AG04450 (cell line): ENCODE measurements around the gene VPS41. TPM values are rescaled to one million over a fixed set of nuclear protein-coding genes. Genes with fewer than 3 reads are reported as not detected.
"Not testable (repeated sequence)": the region's sequence is repeated elsewhere in the genome, so short reads cannot be mapped to it uniquely, and the experiment has no call there.

Source experiments
- CTCF ChIA-PET: fragments of 300-600, 350-600 bp; formaldehyde crosslinking; extraction: SDS; loops from one replicate; lab custom pipeline; 2022; ENCODE audit warnings: antibody characterized with exemption, inconsistent platforms; lab: Charles Lee
- POLR2A ChIA-PET: fragments of 350-600 bp; formaldehyde crosslinking; extraction: SDS; loops from one replicate; lab custom pipeline; 2021; ENCODE audit warnings: antibody characterized with exemption, inconsistent platforms; lab: Yijun Ruan, JAX
- DNase-seq: peaks from one replicate; pipeline ENCODE4 v3.0.0-alpha.2; 2011; ENCODE audit warnings: low read depth, low spot score
- H3K27ac ChIP-seq: one replicate; pipeline ENCODE4 v1.5.1; 2012; ENCODE audit warnings: low read depth, low read length, control low read depth
- H3K27me3 ChIP-seq: one replicate; pipeline ENCODE4 v1.6.0; 2012; ENCODE audit warnings: low read length; ENCODE audit not compliant: control insufficient read depth, insufficient read depth
- H3K4me3 ChIP-seq: 2 replicates; pipeline ENCODE4 v1.5.1; 2011; ENCODE audit warnings: mild to moderate bottlenecking, low read depth, low read length, control low read depth
- H3K9me3 ChIP-seq: 2 replicates; pipeline ENCODE4 v1.5.1; 2012; ENCODE audit warnings: low read length; ENCODE audit not compliant: control insufficient read depth, insufficient read depth
- polyA plus RNA-seq: library from polyadenylated mRNA; depleted of rRNA; stranded (reverse); fragments of >200 nt; gene quantifications from 2 replicates; pipeline ENCODE4 v1.2.3, GENCODE V29; 2011
- TF ChIP-seq, protein P1 (sequence below): IDR thresholded peaks from 2 replicates; pipeline ENCODE4 v1.5.1; 2011; ENCODE audit warnings: low read depth, low read length, control low read depth, inconsistent platforms

The VPS41 gene
- polyA plus RNA-seq, 1 experiment, result 67.1 TPM

DNA sequence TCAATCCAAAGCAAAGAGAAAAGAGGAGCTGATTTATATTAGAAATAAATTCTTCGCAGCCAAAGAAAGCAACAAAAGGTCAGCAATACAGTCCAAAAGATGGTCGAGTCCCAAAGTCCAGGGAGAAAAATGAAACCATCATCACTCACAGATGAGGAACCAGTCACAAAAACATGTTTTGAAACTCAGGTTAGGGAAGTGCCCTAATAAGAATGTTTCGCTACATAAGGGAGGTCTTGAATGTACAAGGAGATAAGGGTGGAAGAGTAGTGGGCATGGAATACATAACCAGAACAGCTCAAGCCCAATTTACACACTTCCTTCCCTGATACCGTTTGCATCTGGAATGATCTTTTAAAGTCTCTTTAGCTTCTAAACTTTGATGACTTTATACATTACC lies 53.6 kb downstream of the VPS41 start:
- no peak overlapping the region for H3K4me3 ChIP-seq
- CTCF ChIA-PET, result interaction anchor here (0.7 to 1.7 kb wide), 2 partner anchors 462 to 486 kb away, joined by 3 to 4 read pairs; no protein-coding TSS in a partner anchor
- no peaks in the 10 kb centered on the region for H3K27me3 ChIP-seq
- TF ChIP-seq, protein P1, sequence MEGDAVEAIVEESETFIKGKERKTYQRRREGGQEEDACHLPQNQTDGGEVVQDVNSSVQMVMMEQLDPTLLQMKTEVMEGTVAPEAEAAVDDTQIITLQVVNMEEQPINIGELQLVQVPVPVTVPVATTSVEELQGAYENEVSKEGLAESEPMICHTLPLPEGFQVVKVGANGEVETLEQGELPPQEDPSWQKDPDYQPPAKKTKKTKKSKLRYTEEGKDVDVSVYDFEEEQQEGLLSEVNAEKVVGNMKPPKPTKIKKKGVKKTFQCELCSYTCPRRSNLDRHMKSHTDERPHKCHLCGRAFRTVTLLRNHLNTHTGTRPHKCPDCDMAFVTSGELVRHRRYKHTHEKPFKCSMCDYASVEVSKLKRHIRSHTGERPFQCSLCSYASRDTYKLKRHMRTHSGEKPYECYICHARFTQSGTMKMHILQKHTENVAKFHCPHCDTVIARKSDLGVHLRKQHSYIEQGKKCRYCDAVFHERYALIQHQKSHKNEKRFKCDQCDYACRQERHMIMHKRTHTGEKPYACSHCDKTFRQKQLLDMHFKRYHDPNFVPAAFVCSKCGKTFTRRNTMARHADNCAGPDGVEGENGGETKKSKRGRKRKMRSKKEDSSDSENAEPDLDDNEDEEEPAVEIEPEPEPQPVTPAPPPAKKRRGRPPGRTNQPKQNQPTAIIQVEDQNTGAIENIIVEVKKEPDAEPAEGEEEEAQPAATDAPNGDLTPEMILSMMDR, result no peak
- no peak overlapping the region for H3K27ac ChIP-seq
- POLR2A ChIA-PET, result no interaction called here
- DNase-seq, result no peak
- H3K9me3 ChIP-seq, result no peaks in the 10 kb centered on the region

DNA sequence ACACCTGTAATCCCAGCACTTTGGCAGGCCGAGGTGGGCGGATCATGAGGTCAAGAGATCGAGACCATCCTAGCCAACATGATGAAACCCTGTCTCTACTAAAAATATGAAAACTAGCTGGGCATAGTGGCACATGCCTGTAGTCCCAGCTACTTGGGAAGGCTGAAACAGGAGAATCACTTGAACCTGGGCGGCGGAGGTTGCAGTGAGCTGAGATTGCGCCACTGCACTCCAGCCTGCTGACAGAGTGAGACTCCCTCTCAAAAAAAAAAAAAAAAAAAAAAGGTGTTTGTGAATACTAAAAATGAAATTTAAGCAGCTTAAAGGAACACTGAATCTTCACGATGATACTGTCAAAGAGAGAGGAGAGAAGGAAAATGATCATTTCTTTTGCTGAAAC lies 54.0 kb downstream of the VPS41 start:
- H3K27ac ChIP-seq, H3K27me3 ChIP-seq, POLR2A ChIA-PET, H3K4me3 ChIP-seq, H3K9me3 ChIP-seq, DNase-seq: not testable (repeated sequence)
- CTCF ChIA-PET, result interaction anchor here (0.7 to 1.7 kb wide), 2 partner anchors 461 to 485 kb away, joined by 3 to 4 read pairs; no protein-coding TSS in a partner anchor

DNA sequence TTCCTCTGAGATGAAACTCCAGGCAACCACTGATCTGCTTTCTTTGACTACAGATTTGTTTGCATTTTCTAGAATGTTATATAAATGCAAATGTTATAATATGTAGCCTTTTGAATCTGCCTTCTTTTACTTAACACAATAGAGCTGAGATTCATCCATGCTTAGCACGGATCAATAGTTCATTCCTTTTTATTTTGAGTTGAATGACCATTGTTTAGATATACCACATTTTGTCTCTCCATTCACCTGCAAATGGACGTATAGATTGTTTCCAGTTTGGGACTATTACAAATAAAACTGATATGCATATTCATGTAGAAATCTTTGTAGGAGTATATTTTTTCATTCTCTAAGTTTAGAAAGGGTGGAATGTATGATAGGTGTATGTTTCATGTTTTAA lies 57.7 kb downstream of the VPS41 start:
- POLR2A ChIA-PET, result no interaction called here
- CTCF ChIA-PET, result no interaction called here
- H3K4me3 ChIP-seq, result no peak overlapping the region
- H3K27me3 ChIP-seq, result no peaks in the 10 kb centered on the region
- no peaks in the 10 kb centered on the region for H3K9me3 ChIP-seq
- DNase-seq, result no peak
- H3K27ac ChIP-seq, result no peak overlapping the region
- TF ChIP-seq, protein P1, result no peak

DNA sequence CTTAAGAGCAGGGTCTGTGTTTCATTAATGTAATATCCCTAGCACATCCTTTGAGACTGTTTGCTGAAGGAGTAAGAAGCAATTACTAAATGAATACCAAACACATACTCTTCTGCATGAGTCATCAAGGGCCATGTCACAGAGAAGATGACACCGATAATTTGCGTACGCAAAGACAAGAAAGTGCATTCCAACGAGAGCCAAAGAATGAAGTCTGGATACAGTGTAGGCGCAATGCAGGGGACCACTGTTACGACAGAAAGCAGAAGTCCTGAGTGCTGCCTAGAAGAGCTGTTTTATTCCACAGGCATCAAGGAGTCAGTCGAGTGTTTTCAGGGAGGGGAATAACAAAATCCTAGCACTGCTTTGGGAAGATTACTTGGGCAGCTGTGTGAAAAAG lies 62.7 kb downstream of the VPS41 start:
- ChIA-PET POLR2A (no interaction called here), CTCF (no interaction called here)
- Histone ChIP-seq H3K27ac (no peak overlapping the region), H3K4me3 (no peak overlapping the region), H3K27me3 (no peaks in the 10 kb centered on the region), H3K9me3 (no peaks in the 10 kb centered on the region)
- TF ChIP-seq, protein P1, result no peak
- DNase-seq, result no peak

DNA sequence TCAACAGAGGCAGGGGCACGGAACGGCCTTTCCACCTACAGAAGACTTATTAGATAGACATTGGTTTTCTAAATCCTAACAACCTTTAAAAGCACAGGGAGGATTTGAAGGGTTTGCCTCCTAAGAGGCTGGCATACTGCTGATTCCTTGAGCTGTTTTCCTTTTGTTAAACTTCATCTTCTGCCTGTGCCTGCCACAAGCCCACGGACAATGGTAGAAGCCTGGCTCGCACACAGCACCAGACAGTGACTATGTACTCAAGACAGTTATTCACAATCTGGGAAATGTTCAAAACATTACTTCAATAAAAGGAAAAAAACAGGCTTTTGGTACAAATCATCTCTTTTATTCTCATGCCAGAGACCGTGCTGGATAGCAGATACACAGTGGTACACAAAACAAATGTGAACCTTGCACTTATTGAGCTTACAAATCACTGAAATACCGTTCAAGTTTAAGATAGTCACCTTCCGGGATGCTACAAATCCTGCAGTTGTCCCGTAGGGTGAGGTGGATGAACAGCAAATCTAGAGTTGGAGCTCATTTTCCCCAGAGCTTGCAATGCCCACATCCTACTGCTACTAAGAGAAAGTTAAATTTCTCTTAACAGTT lies 63.9 kb downstream of the VPS41 start:
- Histone ChIP-seq H3K27ac (no peak overlapping the region), H3K4me3 (no peak overlapping the region), H3K27me3 (no peaks in the 10 kb centered on the region), H3K9me3 (no peaks in the 10 kb centered on the region)
- TF ChIP-seq, protein P1, result no peak
- POLR2A ChIA-PET, result no interaction called here
- CTCF ChIA-PET, result no interaction called here
- DNase-seq, result no peak
